Thyroid gland (tissue), 4 donors: Measurements from ENCODE around the gene TDRD7.

Experiments used
- POLR2A ChIP-seq, 2 donors: fragments of 450-650 bp; IDR thresholded peaks; one replicate each; pipeline ENCODE4 v1.6.1; 2017; ENCODE audit warnings: antibody characterized with exemption in 2 of 2, mild to moderate bottlenecking in 2 of 2, moderate library complexity in 1 of 2
- TF ChIP-seq, protein P1 (sequence below), 6 experiments: fragments of 200-600 bp in 3 of 6; fragments of 450-650 bp in 3 of 6; sonication (generic) in 3 of 6; IDR thresholded peaks; one replicate each; pipeline ENCODE4 v1.5.1; 2016 to 2019; ENCODE audit warnings: antibody characterized with exemption in 6 of 6, mild to moderate bottlenecking in 2 of 6, inconsistent platforms in 1 of 6, moderate library complexity in 1 of 6

DNA sequence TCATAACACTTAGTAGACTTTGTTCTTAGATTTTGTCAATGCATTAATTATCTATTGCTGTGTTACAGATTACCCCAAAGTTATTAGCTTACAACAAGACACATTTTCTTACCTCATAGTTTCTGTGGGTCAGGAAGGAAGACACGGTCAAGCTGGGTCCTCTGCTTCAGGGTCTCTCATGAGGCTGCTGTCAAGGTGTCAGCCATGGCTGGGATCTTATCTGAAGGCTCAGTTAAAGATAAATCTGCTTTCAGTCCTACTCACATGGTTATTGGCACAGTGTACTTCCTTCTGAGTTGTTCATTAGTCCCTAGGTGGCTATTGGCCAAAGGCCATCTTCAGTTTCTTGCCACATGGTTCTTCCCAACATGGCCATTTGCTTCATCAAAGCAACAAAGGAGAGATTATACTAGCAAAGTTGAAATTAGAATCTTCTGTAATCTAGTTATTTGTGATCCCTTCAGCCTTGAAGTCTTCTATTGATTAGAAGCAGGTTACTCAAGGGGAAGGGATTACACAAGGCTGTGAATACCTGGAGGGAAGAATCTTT, 25.2 kb downstream of the TDRD7 start:
- TF ChIP-seq, protein P1, sequence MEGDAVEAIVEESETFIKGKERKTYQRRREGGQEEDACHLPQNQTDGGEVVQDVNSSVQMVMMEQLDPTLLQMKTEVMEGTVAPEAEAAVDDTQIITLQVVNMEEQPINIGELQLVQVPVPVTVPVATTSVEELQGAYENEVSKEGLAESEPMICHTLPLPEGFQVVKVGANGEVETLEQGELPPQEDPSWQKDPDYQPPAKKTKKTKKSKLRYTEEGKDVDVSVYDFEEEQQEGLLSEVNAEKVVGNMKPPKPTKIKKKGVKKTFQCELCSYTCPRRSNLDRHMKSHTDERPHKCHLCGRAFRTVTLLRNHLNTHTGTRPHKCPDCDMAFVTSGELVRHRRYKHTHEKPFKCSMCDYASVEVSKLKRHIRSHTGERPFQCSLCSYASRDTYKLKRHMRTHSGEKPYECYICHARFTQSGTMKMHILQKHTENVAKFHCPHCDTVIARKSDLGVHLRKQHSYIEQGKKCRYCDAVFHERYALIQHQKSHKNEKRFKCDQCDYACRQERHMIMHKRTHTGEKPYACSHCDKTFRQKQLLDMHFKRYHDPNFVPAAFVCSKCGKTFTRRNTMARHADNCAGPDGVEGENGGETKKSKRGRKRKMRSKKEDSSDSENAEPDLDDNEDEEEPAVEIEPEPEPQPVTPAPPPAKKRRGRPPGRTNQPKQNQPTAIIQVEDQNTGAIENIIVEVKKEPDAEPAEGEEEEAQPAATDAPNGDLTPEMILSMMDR (IDR thresholded peaks at IDR 0.05), result no peak
- no peak for TF ChIP-seq POLR2A (IDR thresholded peaks at IDR 0.05)
